DLD1 (cell line): Measurements from ENCODE around the gene YKT6.

Experiments used
- in situ Hi-C: cut with HindIII; loops from 2 replicates; pipeline ENCODE4 v1.10.0; 2017; ENCODE audit warnings: low sequenced_read_pairs

YKT6 gene

GRCh38 chr7:44230286-44230685 lies 29.5 kb downstream of the YKT6 start:
- in situ Hi-C loops: no loop called here

- in situ Hi-C loops: no loop called here
Observed at GRCh38 chr7:44231088-44231487, 30.3 kb downstream of the YKT6 start.

- in situ Hi-C loops: no loop called here
Observed at GRCh38 chr7:44232396-44232795, 31.6 kb downstream of the YKT6 start.

- in situ Hi-C loops: no loop called here
Observed at GRCh38 chr7:44232901-44233715, 32.3 kb downstream of the YKT6 start.

GRCh38 chr7:44235066-44235465 lies 34.3 kb downstream of the YKT6 start:
- in situ Hi-C loops: no loop called here

GRCh38 chr7:44235582-44236332 lies 35.0 kb downstream of the YKT6 start:
- in situ Hi-C loops: no loop called here

GRCh38 chr7:44236333-44236728 lies 35.6 kb downstream of the YKT6 start:
- in situ Hi-C loops: no loop called here

- in situ Hi-C loops: no loop called here
Observed at GRCh38 chr7:44237696-44238095, 36.9 kb downstream of the YKT6 start.

GRCh38 chr7:44238116-44238695 lies 37.4 kb downstream of the YKT6 start:
- in situ Hi-C loops: no loop called here

GRCh38 chr7:44239361-44239760 lies 38.6 kb downstream of the YKT6 start:
- in situ Hi-C loops: no loop called here

- in situ Hi-C loops: no loop called here
Observed at GRCh38 chr7:44240376-44240775, 39.6 kb downstream of the YKT6 start.

- in situ Hi-C loops: no loop called here
Observed at GRCh38 chr7:44240983-44241510, 40.3 kb downstream of the YKT6 start.

- in situ Hi-C loops: no loop called here
Observed at GRCh38 chr7:44242091-44242490, 41.3 kb downstream of the YKT6 start.

GRCh38 chr7:44244282-44244681 lies 43.5 kb downstream of the YKT6 start:
- in situ Hi-C loops: no loop called here

- in situ Hi-C loops: no loop called here
Observed at GRCh38 chr7:44246396-44247113, 45.8 kb downstream of the YKT6 start.

GRCh38 chr7:44247868-44248651 lies 47.3 kb downstream of the YKT6 start:
- in situ Hi-C loops: no loop called here

GRCh38 chr7:44249639-44250234 lies 49.0 kb downstream of the YKT6 start:
- in situ Hi-C loops: no loop called here

- in situ Hi-C loops: no loop called here
Observed at GRCh38 chr7:44251269-44251668, 50.5 kb downstream of the YKT6 start.

GRCh38 chr7:44251881-44252280 lies 51.1 kb downstream of the YKT6 start:
- in situ Hi-C loops: no loop called here

- in situ Hi-C loops: no loop called here
Observed at GRCh38 chr7:44256459-44256858, 55.7 kb downstream of the YKT6 start.
